DMS 273 (cell line): ENCODE measurements around the gene RFC3.
A peak's percentile ranks its signal among the peaks of the same experiment; 100 is the strongest.

ENCODE experiments used
- DNase-seq: peaks from one replicate; lab custom pipeline; 2025; ENCODE audit not compliant: unreplicated experiment; lab: John Stamatoyannopoulos, UW

RFC3 gene

DNA sequence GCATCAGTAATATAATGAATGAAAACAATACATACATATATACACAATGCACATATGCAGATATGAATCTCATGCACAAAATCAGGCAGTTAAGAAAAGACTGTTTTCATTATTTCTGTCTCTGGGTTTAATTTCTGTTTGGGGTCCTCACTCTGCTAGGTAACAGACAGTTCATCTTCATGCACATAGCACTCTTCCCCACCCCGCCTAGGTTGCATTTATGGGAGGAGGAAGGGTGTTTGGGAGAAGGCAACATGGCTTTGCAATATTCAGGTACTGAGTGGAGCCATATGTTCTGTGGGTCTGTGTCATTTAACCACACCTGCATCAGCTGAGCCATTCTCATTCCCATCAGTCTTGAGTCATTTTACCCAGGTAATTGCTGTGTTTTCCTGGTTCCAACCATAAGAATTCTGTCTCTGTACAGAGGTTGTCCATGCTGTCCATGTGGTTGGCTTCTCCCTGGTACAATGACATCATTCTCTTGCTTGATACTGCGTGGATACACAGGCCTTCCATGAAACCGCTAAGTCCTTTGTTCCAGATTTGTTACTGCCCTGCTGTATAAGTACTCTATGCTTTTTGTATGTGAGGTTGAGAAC lies 45.3 kb downstream of the RFC3 start:
- no peak for DNase-seq

GRCh38 chr13:33865945-33866344 lies 48.0 kb downstream of the RFC3 start:
- no peak for DNase-seq

DNA sequence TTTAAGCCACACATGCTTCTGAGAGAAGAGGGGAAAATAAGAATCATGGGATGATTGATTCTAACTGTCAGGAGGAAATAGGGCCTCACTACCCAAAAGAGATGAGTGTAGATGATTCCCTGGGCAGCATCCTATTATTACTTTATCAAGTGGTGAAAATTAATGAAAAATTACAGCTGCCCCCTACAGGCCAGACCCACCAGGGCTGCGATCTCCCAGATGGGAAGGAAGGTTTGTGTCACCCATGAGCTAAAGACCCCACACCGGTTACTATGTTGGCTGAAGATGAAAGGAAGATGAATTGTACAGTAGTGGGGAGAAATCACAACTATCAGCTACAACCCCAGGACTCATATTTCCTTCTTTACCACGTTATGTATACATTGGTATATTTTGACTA lies 49.5 kb downstream of the RFC3 start:
- DNase-seq = no peak

DNA sequence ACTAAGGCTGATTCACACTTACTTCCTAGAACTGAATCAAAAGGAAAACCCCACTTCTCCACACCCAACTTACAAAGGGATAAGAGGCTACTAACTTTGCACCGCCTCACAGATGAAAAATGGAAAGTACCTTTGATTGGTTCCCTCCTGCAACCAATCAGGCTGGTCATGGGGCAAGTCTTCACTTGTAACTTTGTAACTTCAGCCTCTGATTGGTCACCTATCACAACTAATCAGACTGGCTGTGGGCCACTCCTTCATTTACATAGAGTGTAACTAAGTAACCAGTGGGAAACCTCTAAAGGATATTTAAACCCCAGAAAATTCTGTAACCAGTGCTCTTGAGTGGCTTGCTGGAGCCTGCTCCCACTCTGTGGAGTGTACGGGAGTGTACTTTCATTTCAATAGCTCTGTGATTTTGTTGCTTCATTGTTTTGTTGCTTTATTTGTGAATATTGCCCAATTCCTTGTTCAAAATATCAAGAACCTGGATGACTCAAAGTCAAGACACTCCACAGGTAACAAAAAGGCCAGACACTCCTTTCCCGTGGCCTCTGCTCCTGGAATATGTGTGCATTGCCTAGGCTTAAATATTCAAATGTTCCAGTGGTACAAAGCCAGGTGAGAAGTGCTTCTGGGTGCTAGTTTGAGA lies 50.5 kb downstream of the RFC3 start:
- no peak for DNase-seq

DNA sequence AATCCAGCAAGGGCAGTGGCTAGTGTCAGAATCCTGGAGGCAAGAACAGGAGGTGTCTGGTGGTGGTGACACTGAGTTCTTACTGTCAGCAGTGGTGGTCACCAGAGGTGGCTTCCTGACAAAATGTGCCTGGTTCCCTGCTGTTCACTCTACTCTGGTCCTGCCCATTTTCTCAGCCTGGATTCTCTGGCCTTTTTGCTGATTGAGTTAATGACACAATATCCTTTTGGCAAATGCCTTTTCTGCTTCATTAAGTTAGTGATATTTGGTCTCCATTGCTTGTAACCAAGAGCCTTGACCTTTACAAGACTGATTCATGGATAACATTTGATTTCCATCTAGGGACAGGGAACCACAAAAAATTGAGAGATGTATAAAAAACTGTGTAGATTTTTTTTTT lies 51.1 kb downstream of the RFC3 start:
- DNase-seq = peak; percentile 3

DNA sequence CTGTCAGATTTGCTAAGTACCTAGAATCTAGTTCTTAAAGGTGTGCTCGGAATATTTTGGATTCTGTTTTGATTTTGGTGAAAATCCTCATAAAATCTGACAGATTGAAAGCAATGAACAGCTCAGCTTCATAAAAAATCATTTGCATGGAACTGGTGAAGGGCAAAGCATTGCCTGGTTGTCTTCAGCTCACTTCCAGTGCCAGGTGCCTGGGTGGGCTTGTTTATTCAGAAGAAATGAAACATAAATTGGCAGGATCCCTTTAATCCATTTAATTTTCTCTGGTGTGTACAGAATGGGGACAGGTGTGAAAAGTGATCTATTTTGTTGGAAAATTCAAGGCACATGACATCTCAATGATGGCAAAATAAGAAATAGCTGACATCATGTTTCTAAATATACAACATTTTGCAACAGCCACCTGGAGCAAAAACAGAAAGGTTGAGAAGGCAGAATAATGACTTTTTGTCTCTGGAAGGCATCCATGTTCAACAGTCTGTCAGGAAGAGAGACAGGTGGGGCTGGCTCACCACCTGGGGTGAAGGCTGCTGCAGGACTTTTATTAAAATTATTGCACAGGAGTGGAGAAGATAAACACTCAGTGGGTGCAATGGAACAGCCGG lies 52.2 kb downstream of the RFC3 start:
- DNase-seq = peak; percentile 65

DNA sequence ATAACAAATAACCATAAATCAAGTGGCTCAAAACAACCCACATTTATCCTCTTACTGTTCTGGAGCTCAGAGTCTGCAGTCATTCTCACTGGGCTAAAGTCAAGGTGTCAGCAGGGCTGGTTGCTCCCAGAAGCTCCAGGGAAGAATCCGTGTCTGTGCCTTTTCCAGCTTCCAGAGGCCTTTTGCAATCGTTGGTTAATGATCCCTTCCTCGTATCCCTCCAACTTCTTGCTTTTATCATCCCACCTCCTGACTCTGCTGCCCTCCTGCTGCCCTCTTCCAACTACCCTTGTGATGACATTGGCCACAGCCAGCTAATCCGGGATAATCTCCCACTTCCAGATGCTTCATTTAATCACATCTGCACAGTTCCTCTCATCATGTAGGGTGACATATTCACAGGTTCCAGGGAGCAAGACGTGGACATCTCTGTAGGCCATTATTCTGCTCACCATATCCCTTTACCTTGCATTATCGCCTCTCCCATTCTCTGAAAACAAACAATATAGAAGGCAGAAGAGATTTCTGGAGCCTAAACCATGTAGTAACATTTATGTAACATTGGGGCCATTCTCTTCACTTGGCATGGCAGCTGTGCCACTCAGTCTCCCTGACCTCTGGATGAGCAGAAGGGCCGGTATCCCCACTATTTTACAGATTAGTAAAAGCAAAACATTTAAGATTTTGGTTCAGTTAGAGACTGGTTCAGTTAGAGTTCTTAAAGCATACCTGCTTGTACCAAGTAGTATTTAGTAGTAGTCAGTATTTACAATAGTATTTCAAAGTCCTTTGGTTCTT lies 53.5 kb downstream of the RFC3 start:
- no peak for DNase-seq

DNA sequence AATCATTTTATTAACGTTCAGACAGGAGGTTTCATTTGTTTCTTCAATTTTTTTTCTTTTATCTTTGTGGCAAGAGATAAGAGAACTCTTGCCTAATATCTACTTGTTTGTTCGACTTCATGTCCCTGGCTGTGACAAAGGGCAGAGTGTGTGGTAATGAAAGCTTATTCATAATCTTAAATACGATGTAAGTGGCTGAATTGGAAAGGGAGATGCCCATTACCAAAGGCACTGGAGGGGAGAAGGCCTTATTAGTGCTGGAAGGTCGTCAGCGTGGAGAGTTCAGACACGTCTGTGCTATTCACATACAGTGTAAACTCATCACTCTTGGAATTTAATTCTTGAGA lies 54.0 kb downstream of the RFC3 start:
- no peak for DNase-seq

DNA sequence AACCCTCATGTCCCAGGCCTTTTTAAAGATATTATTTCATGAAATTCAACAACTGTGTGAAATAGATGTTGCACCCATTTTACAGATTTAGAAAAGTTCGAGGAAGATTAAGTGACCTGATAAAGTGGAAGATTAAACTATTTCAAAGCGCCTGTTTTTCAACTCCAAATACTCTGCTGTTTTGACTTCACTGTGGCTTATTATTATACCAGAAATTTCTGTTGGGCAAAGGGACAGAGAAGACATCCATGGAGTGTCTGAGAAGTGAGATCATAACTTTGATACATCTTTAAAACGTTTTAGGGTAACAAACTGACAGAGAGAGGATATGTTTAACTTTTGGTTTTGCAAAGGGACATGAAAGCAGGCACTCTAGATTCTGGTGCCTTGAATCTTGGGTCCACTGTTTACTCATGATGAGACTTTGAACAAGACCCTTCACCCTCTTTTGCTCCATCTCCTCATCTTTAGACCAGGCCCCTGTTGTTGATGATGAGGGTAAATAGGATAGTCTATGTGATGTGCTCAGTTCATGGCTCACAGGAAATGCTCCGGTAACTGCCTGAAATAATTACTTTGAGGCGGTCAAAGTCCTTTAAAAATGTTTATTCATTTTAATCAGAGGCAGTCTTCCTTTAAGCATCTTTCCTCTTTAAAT lies 55.4 kb downstream of the RFC3 start:
- no peak for DNase-seq

GRCh38 chr13:33874871-33875270 lies 56.9 kb downstream of the RFC3 start:
- DNase-seq = no peak

DNA sequence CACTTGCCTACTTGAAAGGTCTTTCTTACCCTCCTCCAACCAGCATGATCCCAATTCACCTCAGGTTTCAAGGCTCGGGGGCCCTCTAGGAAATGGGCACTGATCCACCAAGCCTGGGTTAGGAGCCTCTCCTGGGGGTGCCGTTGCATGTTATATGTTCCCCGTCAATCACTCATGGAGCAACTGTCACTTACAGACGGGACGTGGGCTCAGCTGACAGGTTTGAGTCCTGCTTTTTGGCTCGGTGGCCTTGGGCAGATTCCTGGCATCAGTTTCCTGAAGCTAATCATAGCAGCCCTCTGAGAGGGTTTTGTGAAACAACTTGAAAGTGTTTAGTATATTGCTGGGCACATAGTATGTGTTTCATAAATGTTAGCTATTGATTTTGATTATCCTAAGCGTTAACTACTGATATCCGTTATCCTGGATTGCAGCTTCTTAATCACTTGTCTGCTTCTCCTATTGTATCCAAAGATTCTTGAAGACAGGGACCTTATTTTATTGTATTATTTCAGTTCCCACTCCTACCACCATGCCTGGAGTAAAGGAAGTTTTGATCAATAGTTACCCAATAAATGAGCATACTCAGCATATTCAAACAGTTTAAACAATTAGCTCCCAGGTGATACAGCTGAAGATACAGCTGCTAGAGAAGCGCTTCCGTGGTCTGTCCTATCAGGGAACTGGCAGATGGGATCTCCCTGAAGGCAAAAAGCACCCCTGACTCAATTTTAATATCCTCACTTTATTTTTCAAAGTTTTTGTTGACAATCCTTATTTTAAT lies 57.9 kb downstream of the RFC3 start:
- no peak for DNase-seq

DNA sequence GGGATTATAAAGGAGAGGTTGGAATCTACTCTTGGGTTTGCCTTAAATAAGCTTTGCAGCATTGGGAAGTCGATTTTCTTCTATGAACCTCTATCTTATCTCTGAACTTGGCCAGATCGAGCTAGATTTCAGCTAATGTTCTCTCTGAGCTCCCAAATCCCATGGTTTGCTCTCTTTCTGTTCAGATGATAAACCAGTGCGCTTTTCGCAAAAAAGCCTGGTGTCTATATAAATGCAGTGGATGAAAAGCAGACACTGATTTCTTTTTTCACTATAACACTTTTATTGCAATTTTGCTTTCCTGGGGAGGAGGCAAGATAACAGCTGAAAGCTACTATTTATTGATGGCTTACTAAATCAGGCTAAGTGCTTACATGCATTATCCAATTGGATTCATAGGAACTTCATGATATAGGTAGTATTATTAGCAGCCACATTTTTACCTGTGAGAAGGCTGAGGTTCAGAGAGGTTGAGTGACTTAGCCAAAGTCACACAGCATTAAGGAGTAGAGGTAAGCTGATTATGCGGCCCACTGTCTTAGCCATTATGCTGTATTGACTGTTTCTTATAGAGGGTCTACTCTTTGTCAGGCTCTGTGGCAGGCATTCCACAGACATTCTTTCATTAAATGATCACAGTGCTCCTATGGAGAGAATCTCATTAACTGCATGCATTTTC lies 58.9 kb downstream of the RFC3 start:
- DNase-seq = no peak

GRCh38 chr13:33879118-33879517 lies 61.2 kb downstream of the RFC3 start:
- DNase-seq = no peak

- no peak for DNase-seq
Observed at GRCh38 chr13:33882804-33883203, 64.9 kb downstream of the RFC3 start.

DNA sequence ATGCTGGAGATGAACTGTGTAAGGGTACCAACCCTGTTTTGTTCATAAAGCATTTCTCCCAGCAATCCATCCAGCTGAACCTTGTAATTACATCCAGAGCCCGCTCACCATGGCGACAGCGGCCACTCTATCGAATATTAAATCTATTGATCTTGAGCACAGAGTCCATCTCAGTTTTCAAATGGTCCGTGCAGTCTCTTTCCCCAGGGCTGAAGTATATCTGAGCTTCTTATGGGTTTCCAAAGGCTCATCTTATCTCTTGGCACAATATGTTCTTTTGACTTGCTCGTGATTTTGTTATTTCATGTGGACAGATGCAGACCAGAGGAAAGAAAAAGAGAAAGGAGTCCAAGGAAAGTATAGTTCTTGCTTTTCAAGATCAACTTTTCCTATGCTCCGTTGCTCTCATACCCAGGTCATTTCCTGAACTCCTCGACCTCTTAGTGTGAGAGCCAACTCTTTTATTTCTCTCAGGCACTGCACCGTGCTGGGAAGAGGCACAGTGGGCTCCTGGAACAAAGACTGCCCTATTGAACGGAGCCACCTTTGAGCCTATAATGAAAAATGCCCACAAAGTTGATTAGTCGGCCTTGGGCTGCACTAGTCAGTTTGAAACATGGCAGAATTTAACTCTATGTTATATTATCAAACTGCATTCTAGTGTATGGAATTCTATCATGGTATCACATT lies 66.7 kb downstream of the RFC3 start:
- no peak for DNase-seq
